NCI-H1417 (cell line): ENCODE measurements around the gene COG7.
"Not testable (repeated sequence)": the region's sequence is repeated elsewhere in the genome, so short reads cannot be mapped to it uniquely, and the experiment has no call there.

Experiments
- DNase-seq, 3 experiments: peaks; one replicate each; lab custom pipeline; 2025; lab: John Stamatoyannopoulos, UW

The COG7 gene

DNA sequence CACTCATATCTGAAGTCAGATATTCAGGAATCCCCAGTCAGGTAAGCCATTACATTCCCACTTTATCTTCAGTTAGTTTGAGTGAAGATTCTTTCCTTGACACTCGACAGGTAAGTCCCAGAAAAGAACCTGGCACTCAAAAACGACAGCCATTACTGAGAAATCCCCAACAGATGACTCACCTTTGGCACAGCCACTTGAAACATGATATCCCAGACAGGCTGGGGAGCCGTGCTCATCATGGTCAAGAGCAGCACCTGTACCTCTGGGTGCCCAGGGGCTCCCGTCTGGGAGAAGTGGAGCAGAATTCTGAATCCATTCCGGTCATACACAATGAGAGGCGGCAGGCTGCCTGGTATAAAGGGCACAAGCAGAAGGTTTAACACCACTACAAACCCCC lies 16.8 kb upstream of the COG7 start:
- peak; percentile 9 to 48 (median 19) for DNase-seq

DNA sequence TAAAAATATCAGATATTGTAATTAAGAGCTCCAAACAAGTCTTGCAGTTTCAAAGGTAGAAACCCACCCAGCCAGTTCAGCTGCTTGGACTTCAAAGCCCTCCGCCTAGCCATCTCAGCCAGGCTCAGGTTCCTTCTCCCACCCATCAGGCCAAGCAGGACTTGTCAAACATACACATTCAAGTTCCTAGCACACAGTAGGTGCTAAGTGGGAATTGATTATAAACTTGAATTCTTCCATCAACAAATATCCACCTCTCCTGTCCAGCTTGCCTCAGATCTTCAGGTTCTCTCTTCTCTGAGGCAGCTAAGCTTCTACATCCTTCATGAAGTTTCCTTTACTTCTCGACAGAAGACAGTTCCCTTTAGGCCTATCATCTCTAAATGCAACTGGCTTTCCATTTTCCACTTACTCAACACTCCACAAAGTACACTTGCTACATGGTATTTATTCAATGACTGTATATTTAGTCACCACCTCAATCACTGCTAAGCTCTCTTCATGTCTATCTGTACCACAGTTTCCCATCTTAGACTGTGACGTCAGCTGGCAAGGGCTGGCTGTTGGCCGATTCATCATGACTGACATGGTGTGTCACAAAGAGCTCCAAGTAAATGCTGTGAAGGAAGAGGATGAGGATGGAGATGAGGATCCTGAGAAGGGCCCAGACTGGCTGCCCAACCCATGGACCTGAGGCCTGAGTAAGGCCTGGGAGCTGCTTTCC lies 13.3 kb upstream of the COG7 start:
- DNase-seq: peak in 1 of 3 experiments; percentile 15

DNA sequence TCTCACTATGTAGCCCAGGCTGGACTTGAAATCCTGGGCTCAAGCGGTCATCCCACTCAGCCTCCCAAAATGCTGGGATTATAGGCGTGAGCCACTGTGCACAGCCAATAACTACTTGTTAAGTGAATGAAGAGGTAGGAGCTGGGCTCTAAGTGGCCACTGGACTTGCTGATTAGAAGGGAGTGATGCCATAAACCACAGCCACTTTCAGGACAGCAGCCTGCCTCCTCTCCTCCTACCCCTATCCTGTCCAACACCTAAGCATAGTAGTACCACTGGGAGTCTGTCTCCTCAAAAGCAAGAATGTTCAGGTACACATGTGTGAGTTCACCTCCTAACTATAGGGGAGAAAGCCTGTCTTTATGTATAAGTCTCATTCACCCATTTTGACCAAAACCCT lies 12.2 kb upstream of the COG7 start:
- peak in 1 of 3 experiments; percentile 1 for DNase-seq

DNA sequence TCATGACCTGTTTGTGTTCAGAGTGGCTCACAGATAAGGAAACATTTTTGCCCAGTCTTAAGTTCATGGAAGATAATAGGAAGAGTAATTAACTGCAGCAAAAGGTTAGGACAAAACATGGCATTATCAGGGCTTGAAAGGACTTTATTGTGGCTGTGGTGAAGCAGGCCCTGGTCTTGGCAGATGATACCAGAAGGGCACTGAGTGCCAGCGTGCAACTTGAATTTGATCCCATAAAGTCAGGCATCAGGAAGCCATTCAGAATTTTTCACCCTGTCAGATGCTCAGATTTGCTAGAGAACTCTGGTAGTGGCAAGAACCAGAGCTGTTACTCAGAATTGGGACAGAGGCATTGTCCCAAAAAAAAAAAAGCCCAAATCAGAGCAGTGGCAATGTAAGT lies 11.2 kb upstream of the COG7 start:
- no peak for DNase-seq

GRCh38 chr16:23462994-23463393 lies 10.0 kb upstream of the COG7 start:
- DNase-seq: not testable (repeated sequence)

DNA sequence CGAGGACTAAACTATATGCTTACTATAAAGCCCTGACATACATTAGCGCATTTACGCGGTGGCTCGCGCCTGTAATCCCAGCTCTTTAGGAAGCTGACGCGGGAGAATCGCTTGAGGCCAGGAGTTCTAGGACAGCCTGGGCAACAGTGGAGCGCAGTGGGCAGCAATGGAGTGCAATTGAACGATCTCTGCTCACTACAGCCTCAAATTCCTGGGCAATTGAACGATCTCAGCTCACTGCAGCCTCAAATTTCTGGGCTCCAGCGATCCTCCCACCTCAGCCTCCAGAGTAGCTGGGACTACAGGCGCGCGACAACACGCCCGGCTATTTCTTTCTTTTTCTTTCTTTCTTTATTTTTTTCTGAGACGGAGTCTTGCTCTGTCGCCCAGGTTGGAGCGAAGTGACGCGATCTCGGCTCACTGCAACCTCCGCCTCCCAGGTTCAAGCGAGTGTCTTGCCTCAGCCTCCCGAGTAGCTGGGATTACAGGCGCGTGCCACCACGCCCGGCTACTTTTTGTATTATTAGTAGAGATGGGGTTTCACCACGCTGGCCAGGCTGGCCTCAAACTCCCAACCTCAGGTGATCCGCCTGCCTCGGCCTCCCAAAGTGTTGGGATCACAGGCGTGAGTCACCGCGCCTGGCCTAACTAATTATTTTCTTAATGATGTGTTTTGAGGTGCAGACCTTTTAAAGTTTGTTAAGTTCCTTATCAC lies 506 bp upstream of the COG7 start:
- DNase-seq: no peak

GRCh38 chr16:23452221-23452571 lies 793 bp downstream of the COG7 start:
- DNase-seq: no peak

DNA sequence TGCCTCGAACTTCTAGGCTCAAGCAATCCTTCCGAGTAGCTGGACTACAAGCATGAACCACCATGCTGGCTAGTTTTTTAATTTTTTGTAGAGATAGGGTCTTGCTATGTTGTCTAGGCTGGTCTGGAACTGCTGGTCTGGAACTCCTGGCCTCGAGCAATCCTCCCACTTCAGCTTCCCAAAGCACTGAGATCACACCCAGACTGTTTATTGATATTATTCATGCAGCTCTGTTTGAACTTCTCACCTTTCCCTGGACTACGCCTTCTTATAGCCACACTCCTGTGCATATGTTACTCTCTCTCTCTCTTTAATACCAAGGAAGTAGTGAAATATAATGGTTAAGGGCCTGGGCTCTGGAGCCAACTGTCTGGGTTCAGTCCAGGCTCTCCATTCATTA lies 4.6 kb downstream of the COG7 start:
- DNase-seq: no peak

DNA sequence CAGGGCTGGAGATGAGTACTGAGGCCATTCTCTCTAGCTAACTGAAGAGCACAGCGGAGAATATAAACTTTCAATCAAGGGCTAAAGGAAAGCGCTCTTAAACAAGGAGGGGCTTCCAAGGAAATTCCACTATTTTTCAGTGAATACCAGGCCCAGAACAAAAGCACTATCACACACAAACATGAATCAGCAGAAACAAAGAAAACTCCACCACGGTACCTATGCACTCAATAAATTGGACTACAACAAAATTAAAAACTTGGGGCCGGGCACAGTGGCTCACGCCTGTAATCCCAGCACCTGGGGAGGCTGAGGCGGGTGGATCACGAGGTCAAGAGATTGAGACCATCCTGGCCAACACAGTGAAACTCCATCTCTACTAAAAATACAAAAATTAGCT lies 15.4 kb downstream of the COG7 start:
- DNase-seq: not testable (repeated sequence)

DNA sequence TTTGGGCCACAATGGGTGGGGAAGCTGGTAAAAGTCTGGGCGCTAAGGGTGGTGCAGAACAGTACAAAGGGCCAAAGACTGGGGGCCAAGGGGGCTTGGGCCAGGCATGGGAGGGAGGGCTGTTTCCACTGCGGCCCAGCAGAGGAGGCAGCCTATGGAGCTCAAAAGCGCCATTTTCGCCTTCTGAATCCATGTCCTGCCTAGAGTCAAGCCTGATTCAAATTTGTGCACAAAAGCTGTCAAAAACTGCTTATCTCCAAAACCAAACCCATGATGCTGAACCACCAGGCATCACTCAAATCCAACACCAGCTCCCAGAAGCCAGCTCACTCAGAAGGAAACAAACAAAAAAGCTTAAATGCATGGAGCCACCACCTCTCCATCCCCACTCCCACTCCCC lies 16.0 kb downstream of the COG7 start:
- DNase-seq: no peak

DNA sequence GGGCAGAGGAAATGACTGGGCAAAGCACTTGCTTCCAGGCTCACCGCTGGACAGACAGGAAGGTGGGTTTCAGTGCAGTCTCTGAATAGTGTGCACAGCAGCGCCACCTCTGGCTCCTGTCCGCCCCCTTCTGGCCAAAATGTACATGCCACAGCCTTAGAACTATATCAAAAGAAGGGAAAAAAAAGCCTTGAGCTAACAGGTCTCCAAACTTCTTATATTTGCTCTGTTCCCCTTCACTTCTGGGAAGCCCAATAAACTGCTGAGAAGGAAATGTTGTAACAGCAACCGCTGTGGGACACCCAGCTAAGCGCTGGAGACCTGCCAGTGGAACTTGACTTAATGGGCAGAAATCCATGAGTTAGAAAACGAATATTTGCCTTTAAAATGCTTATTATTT lies 17.5 kb downstream of the COG7 start:
- DNase-seq: peak; percentile 7 to 67 (median 36)

DNA sequence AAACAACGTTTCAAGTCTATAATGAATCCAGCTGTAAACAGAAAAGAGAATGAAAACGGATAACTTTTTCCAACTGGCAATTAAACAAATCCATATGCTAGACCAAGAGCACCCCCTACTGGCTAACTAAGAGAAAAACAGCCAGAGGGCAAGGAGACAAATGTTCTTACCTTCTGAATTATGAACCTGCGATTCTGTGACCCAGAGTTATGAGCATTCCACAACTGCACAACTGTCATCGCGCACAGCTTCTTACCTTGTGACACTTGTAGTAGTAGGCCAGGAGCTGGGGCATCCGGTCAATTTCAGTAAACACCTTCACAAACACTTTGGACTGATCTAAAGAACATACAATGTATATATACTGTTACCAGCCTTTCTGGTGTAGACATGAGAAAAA lies 18.6 kb downstream of the COG7 start:
- peak; percentile 59 to 88 (median 66) for DNase-seq

DNA sequence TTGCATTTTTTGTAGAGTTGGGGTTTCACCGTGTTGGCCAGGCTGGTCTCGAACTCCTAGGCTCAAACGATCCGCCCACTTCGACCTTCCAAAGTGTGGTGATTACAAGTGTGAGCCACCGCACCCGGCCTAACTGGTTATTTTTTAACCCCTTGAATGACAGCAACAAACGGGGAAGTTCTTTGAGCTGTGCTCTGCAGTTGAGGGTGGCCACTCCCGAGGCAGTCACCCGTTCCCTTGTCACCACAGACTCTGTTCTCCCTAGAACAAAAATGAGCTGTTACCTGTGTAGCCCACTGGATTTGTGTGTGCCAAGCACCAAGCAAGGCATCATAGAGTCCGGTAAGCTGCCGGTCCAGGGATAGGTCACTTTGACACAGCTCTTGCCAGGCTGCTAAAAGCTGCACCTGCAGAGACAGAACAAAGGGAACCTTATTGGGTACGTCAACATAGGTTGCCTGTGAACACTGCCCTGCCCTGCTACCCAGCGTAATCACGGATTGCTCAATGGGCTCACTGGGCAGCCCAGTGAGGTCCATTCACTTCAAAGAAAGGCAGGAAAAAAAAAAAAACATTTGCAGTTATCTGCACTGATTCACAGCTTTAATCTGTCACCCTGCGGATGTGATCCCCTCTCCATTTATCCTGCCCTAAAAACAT lies 19.6 kb downstream of the COG7 start:
- DNase-seq: peak in 2 of 3 experiments; percentile 4 to 43

DNA sequence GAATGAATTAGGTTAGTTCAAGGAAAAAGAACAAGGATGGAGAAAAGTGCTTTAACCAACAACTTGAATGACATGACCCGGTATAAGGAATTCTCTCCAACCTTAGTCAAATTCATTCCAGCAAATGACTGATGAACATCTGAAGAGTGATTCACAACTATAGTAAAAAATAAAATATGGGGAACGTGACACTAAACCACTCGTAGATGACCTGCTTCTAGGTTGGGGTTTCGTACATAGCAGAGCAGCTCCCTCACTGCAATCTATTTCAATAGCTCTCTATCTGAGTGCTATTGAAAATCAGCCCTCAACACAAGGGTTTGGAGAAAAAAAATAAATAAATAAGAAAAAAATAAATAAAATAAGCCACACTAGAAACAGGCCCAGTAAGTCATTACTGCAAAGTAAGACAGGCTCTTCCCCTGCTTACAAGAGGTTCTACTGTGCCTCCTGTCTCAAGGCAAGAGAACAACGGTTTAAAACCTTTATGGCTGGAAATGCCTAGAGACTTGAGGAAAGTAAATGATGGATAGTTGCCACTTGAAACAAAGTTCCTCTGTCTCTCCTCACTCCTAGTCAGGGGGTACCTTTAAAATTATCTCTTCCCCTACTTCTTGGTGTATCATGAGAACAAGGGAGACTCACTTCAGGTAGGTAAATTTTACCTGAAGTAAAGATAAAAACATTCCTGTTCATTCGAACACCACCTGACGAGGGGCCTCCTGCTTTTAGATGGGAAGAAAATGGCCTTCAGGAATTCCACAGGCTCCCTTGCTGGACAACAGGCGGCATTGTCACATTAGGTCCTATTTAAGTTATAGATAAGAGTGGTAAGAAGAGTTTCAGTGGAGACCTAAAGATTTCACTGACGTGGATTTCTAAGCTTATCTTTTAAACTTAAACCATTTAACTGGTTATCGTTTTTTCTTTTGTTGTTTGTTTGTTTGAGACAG lies 20.5 kb downstream of the COG7 start:
- no peak for DNase-seq

GRCh38 chr16:23428351-23428750 lies 24.6 kb downstream of the COG7 start:
- no peak for DNase-seq

- DNase-seq: peak; percentile 42 to 75 (median 58)
Measured at GRCh38 chr16:23424292-23424958, 28.6 kb downstream of the COG7 start.

- peak in 2 of 3 experiments; percentile 61 to 85 for DNase-seq
Measured at GRCh38 chr16:23423496-23424049, 29.4 kb downstream of the COG7 start.

DNA sequence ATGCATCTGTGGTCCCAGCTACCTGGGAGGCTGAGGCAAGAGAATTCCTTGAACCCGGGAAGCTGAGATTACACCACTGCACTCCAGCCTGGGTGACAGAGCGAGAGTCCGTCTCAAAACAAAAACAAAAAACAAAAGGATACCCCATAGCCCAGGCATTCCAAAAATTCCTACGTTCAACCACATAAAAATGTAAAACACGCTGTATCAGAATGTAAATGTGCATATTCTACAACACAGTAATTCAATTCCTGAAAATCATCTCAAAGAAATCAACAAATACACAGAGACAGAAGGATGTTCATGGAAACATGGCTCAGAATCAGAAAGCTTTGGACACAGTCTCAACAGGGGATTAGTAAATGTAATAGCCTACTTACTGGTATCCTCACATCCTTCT lies 33.0 kb downstream of the COG7 start:
- DNase-seq: no peak

- DNase-seq: no peak
Measured at GRCh38 chr16:23416816-23417215, 36.2 kb downstream of the COG7 start.

DNA sequence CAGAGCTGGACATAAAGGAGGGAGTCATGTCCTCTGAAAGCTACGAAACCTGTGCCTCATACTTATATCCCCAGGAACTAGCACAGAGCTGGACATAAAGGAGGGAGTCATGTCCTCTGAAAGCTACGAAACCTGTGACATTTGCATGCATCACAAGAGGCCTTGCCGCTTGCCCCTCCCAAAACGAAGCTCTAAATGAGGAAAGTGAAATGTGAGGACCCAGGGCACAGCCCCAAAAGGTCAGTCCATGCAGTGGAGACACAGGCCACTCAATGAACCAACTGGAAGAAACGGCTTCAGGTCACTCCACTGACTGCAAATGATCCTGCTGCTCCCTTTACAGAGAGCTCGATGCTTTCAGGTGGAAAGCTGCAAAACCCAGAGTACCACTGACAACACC lies 38.3 kb downstream of the COG7 start:
- no peak for DNase-seq

GRCh38 chr16:23410176-23410575 lies 42.8 kb downstream of the COG7 start:
- peak; percentile 27 to 69 (median 28) for DNase-seq
